K562 (cell line): Measurements from ENCODE around the gene CEP72.

ENCODE experiments used
- CBX1 ChIP-seq: sonication (generic); IDR thresholded peaks from 2 replicates; pipeline ENCODE4 v1.6.1; 2016; ENCODE audit warnings: antibody characterized with exemption, low read depth, mild to moderate bottlenecking
- CHD2 ChIP-seq: IDR thresholded peaks from 2 replicates; pipeline ENCODE4 v1.6.1; 2011; ENCODE audit warnings: low read depth, low read length
- EZH2 ChIP-seq: IDR thresholded peaks from 2 replicates; pipeline ENCODE4 v1.6.1; 2012; ENCODE audit warnings: low read depth, mild to moderate bottlenecking, inconsistent platforms, low read length, borderline replicate concordance
- HCFC1 ChIP-seq: IDR thresholded peaks from 2 replicates; pipeline ENCODE4 v1.6.1; 2012; ENCODE audit warnings: low read depth, low read length, improper control_type of control experiment
- POLR2AphosphoS5 ChIP-seq: IDR thresholded peaks from 2 replicates; pipeline ENCODE4 v1.6.1; 2011; ENCODE audit warnings: mild to moderate bottlenecking, low read depth, low read length, moderate library complexity; ENCODE audit not compliant: control insufficient read depth, insufficient read depth
- TF ChIP-seq, protein P1 (sequence below), 2 experiments: fragments of 450-650 bp; IDR thresholded peaks; 2 replicates each; pipeline ENCODE4 v1.6.1; 2016; ENCODE audit warnings: mild to moderate bottlenecking in 2 of 2, borderline replicate concordance in 1 of 2, low read depth in 1 of 2, moderate library complexity in 1 of 2

DNA sequence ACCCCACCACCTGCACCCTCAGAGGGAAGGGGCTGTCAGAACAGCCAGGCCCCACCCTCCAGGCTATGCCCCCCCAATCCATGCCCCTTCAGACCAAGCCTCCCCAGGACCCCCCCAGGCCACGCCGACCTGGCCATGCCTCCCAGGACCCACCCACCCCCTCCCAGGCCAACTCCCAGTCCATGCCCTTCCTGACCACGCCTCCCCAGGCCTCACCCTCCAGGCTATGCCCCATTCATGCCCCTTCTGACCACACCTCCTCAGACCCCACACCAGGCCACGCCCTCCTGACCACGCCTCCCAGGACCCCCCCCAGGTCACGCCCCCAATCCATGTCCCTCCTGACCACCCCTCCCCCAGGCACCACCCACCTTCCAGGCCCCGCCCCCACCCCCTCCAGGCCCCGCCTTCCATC is 53.4 kb downstream of the CEP72 start:
- TF ChIP-seq, protein P1, sequence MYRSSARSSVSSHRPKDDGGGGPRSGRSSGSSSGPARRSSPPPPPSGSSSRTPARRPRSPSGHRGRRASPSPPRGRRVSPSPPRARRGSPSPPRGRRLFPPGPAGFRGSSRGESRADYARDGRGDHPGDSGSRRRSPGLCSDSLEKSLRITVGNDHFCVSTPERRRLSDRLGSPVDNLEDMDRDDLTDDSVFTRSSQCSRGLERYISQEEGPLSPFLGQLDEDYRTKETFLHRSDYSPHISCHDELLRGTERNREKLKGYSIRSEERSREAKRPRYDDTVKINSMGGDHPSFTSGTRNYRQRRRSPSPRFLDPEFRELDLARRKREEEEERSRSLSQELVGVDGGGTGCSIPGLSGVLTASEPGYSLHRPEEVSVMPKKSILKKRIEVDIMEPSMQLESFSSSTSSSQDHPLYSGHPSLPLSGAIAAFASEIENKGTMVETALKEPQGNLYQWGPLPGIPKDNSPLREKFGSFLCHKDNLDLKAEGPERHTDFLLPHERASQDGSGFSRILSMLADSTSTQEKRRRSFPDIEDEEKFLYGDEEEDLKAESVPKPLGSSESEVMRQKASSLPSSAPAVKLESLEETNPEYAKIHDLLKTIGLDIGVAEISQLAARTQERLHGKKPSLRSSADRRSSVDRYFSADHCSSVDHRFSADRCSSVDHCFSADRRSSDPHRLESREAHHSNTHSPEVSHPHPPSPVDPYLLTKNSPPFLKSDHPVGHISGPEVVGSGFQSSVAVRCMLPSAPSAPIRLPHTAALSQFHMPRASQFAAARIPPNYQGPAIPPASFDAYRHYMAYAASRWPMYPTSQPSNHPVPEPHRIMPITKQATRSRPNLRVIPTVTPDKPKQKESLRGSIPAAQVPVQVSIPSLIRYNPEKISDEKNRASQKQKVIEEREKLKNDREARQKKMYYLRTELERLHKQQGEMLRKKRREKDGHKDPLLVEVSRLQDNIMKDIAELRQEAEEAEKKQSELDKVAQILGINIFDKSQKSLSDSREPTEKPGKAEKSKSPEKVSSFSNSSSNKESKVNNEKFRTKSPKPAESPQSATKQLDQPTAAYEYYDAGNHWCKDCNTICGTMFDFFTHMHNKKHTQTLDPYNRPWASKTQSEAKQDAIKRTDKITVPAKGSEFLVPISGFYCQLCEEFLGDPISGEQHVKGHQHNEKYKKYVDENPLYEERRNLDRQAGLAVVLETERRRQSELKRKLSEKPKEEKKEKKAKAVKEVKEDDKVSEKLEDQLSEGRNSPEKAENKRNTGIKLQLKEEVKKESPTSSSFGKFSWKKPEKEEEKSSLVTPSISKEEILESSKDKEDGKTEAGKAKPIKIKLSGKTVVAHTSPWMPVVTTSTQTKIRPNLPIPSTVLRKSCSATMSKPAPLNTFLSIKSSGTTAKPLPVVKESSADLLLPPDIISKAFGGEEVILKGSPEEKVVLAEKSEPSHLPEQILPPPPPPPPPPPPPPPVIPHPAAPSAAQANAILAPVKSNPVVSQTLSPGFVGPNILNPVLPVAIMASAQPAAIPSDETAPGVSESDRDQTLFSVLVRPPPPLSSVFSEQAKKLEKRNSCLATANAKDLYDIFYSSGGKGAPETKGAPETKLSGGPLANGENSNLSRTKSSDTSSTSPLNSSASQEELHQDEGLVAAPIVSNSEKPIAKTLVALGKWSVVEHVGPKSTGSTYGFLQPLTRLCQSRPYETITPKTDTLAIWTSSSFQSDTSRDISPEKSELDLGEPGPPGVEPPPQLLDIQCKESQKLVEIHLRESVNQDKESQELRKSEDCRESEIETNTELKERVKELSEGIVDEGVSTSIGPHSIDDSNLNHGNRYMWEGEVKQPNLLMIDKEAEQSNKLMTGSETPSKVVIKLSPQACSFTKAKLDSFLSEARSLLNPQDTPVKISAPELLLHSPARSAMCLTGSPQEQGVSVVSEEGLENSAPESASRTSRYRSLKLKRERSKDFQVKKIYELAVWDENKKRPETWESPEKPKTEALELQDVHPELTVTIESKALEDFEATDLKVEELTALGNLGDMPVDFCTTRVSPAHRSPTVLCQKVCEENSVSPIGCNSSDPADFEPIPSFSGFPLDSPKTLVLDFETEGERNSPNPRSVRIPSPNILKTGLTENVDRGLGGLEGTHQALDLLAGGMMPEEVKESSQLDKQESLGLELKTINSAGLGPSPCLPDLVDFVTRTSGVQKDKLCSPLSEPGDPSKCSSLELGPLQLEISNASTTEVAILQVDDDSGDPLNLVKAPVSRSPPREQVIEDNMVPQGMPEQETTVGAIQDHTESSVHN (IDR thresholded peaks at IDR 0.05; ENCODE audit: borderline replicate concordance in 1 of 2, low read depth in 1 of 2) = no peak
- TF ChIP-seq HCFC1 = no peak
- no peak for TF ChIP-seq CBX1
- no peak for TF ChIP-seq CHD2
- no peak for TF ChIP-seq POLR2AphosphoS5
- TF ChIP-seq EZH2 = no peak
